Cardiac fibroblast (primary cell): ENCODE results near the gene EIF3B.
"Not testable (repeated sequence)": the region's sequence is repeated elsewhere in the genome, so short reads cannot be mapped to it uniquely, and the experiment has no call there.

Experiments used
- DNase-seq, 2 donors: peaks; one replicate each; pipeline versions ENCODE4 v3.0.0 to v3.0.0-alpha.2; 2010; ENCODE audit warnings: low read depth in 2 of 2
- H3K4me3 ChIP-seq, 2 donors: replicated peaks in 1 of 2; 1 replicate in 1 of 2; 2 replicates in 1 of 2; pipeline ENCODE4 v1.5.1; 2011; ENCODE audit warnings: low read depth in 2 of 2, low read length in 2 of 2, mild to moderate bottlenecking in 2 of 2, moderate library complexity in 1 of 2
- TF ChIP-seq, protein P1 (sequence below): IDR thresholded peaks from one replicate; pipeline ENCODE4 v1.5.1; 2011; ENCODE audit warnings: low read depth, mild to moderate bottlenecking, low read length, inconsistent platforms

Gene EIF3B

DNA sequence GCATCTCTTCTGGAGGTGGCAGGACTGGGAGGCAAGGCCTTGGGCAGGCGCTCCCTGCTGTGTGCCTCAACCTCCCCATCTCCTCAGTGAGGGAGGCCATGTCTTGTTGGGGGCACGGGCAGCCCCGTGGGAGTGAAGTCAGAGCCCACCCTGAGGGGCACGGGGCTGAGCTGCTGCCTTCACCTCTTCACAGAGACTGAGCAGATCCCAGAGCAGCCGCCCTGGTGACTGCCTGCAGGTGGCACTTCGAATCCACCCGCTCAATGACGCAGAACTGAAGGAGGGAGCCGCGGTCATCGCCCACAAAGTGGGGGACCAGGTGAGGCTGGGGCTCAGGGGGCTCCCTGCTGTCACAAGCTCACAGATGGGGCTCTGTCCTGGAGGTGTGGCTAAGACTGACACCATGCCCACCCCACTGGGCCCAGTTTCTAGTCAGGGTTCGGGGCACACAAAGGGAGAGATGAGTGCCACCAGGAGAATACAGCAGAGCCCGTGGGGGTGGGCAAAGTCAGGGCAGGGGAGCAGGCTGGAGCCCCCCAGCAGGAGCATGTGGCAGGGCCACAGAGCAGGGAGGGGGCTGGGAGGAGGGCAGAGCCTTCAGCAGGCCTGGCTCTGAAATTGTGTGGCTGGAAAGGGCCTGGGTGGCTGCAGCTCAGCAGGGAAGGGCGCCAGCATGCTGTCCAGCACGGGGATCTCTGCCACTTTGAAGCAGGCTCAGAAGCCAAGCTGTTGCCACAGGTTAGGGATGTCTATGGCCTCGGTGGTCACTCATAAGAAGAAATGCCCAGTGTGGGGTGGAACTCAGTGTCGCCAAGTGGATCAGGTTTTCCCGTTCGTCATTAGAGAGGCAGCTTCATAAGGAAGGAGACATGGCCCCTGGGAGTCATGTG is 30.0 kb downstream of the EIF3B start:
- no peak for DNase-seq
- TF ChIP-seq, protein P1, sequence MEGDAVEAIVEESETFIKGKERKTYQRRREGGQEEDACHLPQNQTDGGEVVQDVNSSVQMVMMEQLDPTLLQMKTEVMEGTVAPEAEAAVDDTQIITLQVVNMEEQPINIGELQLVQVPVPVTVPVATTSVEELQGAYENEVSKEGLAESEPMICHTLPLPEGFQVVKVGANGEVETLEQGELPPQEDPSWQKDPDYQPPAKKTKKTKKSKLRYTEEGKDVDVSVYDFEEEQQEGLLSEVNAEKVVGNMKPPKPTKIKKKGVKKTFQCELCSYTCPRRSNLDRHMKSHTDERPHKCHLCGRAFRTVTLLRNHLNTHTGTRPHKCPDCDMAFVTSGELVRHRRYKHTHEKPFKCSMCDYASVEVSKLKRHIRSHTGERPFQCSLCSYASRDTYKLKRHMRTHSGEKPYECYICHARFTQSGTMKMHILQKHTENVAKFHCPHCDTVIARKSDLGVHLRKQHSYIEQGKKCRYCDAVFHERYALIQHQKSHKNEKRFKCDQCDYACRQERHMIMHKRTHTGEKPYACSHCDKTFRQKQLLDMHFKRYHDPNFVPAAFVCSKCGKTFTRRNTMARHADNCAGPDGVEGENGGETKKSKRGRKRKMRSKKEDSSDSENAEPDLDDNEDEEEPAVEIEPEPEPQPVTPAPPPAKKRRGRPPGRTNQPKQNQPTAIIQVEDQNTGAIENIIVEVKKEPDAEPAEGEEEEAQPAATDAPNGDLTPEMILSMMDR = no peak
- H3K4me3 ChIP-seq = no peak overlapping the region

DNA sequence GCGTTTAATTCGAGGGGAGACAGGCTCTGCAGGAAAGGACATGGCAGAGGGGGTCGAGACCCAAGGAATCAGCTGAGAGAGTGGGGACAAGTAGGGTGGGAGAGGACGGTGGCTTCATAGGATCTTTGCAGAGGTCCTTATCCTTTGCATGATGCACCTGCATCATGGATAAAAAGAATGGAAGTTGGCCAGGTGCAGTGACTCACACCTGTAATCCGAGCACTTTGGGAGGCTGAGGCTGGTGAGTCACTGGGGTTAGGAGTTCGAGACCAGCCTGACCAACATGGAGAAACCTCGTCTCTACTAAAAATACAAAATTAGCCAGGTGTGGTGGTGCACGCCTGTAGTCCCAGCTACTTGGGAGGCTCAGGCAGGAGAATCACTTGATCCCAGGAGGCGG is 31.5 kb downstream of the EIF3B start:
- DNase-seq = peak in 1 of 2 donors; percentile 36
- not testable (repeated sequence) for H3K4me3 ChIP-seq

DNA sequence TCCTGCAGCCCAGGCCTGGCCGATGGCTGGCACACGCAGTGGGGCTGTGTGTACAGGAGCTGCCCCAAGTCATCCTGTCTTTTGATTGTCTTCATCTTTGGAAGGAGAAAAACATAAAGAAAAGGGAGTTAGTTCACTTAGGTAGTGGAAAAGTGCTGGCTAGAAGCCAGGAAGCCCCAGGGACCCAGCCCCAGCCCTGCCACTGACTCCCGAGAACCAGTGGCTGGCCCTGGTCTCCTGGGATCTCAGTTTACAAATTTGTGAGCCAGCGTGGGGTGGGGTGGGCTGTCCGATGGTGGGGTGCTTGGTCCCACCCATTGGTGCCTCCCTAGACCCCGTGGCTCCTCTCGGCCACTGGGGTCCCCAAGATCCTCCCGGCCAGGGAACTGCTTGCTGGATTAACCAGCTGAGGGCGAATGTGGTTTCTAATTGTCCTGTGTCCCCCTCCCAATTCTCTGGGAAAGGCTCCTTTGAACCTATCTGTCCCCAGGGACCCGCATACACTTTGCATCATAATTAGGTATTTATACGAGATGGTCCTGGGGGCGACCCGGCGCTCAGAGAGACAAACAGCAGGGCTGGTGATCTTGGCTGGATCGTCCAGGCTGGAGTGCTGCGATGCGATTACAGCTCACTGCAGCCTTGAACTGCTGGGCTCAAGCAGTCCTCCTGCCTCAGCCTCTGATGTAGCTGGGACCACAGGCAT is 32.5 kb downstream of the EIF3B start:
- no peak overlapping the region for H3K4me3 ChIP-seq
- no peak for DNase-seq
- TF ChIP-seq, protein P1 = no peak

DNA sequence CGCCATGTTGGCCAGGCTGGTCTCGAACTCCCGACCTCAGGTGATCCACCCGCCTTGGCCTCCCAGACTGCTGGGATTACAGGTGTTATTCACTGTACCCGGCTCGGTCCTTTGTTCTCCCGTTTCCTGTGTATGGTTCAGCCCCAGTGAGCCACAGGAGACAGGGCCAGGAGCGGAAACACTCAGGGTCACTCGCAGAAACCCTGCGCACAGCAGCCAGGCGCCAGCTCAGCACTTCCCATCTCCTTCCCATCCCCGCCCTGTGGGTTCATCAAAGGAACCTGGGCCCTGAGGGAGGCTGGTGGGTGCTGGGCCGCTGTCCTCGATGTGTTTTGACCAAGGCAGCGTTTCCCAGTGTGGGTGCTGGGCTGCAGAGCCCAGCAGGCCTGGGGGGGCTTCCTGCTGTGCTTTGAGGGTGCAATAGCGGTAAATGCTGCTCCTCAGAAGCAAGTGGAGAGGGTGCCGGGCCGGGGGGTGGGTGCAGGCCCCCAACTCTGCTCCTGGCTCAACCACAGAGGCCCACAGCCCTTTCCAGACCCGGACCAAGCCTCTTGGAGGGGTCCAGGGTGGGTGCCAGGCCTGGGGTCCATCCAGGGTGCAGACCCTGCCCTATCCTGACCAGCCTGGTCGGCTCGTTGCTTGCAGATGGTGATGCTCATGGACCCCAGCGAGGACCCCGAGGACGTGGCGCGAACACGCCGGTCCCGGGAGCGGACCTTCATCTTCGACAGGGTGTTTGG is 33.4 kb downstream of the EIF3B start:
- DNase-seq = no peak
- H3K4me3 ChIP-seq = no peak overlapping the region
- TF ChIP-seq, protein P1 = no peak

GRCh38 chr7:2388637-2388954 is 34.0 kb downstream of the EIF3B start:
- TF ChIP-seq, protein P1 = no peak
- H3K4me3 ChIP-seq = no peak overlapping the region
- no peak for DNase-seq

DNA sequence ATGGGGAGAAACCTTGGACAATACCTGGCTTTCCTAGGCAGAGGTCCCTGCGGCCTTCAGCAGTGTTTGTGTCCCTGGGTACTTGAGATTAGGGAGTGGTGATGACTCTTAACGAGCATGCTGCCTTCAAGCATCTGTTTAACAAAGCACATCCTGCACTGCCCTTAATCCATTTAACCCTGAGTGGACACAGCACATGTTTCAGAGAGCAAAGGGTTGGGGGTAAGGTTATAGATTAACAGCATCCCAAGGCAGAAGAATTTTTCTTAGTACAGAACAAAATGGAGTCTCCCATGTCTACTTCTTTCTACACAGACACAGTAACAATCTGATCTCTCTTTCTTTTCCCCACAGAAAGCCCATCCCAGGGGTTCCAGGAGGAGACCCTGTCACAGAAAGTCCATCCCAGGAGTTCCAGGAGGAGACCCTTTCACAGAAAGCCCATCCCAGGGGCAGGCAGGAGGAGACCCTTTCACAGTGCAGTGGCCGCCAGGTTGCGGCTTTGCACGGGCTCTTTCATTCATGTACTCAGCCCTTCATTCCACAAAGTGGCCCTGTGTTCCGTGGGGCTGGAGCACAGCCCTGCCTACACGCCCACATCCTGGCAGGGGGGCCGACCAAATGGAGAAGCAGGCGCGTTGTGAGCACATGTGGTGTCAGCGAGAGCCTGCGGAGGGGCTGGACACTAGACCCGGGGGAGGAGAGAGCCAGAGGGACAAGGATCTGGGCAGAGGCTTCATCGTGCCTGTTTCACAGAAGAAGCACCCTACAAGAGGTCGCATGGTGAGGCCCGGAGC is 35.6 kb downstream of the EIF3B start:
- DNase-seq = peak in 1 of 2 donors; percentile 31
- not testable (repeated sequence) for H3K4me3 ChIP-seq

GRCh38 chr7:2393706-2394105 is 39.1 kb downstream of the EIF3B start:
- no peak overlapping the region for H3K4me3 ChIP-seq
- DNase-seq = no peak

More at GRCh38 chr7:2393706-2394105, 39.1 kb downstream of the EIF3B start:
- TF ChIP-seq, protein P1 = no peak
